ENCODE results near the gene TMEM182.

- TF ChIP-seq, protein P1, sequence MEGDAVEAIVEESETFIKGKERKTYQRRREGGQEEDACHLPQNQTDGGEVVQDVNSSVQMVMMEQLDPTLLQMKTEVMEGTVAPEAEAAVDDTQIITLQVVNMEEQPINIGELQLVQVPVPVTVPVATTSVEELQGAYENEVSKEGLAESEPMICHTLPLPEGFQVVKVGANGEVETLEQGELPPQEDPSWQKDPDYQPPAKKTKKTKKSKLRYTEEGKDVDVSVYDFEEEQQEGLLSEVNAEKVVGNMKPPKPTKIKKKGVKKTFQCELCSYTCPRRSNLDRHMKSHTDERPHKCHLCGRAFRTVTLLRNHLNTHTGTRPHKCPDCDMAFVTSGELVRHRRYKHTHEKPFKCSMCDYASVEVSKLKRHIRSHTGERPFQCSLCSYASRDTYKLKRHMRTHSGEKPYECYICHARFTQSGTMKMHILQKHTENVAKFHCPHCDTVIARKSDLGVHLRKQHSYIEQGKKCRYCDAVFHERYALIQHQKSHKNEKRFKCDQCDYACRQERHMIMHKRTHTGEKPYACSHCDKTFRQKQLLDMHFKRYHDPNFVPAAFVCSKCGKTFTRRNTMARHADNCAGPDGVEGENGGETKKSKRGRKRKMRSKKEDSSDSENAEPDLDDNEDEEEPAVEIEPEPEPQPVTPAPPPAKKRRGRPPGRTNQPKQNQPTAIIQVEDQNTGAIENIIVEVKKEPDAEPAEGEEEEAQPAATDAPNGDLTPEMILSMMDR (IDR thresholded peaks at IDR 0.05), result no peak
- no peak for TF ChIP-seq EZH2 (IDR thresholded peaks at IDR 0.05)
- TF ChIP-seq EZH2phosphoT487 (IDR thresholded peaks at IDR 0.05), result no peak
These were observed 35.7 kb downstream of the TMEM182 start for GRCh38 chr2:102797486-102797885.

All from neural progenitor cell (in vitro differentiated cells).